H1 (cell line): ENCODE data around the gene ACP6. TPM values are rescaled to one million over a fixed set of nuclear protein-coding genes. Genes with fewer than 3 reads are reported as not detected.

Source experiments
- CTCF ChIA-PET: fragments of 300-600 bp; sonication (Branson Sonifier 250); formaldehyde crosslinking; loops from one replicate; lab custom pipeline; 2021; ENCODE audit not compliant: partially characterized antibody; lab: Charles Lee
- POLR2A ChIA-PET: fragments of 300-600 bp; sonication (Branson Sonifier 250); formaldehyde crosslinking; loops from one replicate; lab custom pipeline; 2021; ENCODE audit warnings: inconsistent platforms; ENCODE audit not compliant: partially characterized antibody; lab: Charles Lee
- DNase-seq, 2 experiments: peaks; one replicate each; pipeline versions ENCODE4 v3.0.0 to v3.0.0-alpha.2; 2010 to 2022; ENCODE audit warnings: low spot score in 2 of 2, low read depth in 1 of 2, mixed read lengths in 1 of 2
- FAIRE-seq: peaks from 2 replicates; lab custom pipeline; 2011; peaks lifted over from hg19 to GRCh38; lab: Jason Lieb, UNC
- H2AFZ ChIP-seq: 2 replicates; pipeline ENCODE4 v1.8.1; 2012; ENCODE audit warnings: low read length, inconsistent platforms
- H2AK5ac ChIP-seq: 2 replicates; pipeline ENCODE4 v1.6.1; 2013; ENCODE audit warnings: low read depth, low read length
- H2BK120ac ChIP-seq: replicated peaks from 2 replicates; pipeline ENCODE3; 2013; ENCODE audit warnings: low read depth, low read length, inconsistent platforms
- H2BK12ac ChIP-seq: 2 replicates; pipeline ENCODE4 v1.6.1; 2013; ENCODE audit warnings: low read depth, low read length
- H2BK15ac ChIP-seq: 2 replicates; pipeline ENCODE4 v1.6.1; 2013; ENCODE audit warnings: low read length
- H2BK20ac ChIP-seq: 2 replicates; pipeline ENCODE4 v1.6.1; 2013; ENCODE audit warnings: low read length
- H2BK5ac ChIP-seq: 2 replicates; pipeline ENCODE4 v1.6.1; 2013; ENCODE audit warnings: low read depth, low read length
- H3K14ac ChIP-seq: 2 replicates; pipeline ENCODE4 v1.6.1; 2013; ENCODE audit warnings: inconsistent platforms; ENCODE audit not compliant: insufficient read length
- H3K18ac ChIP-seq: 2 replicates; pipeline ENCODE4 v1.6.1; 2013; ENCODE audit warnings: low read length; ENCODE audit errors: extremely low read depth
- H3K23ac ChIP-seq: 2 replicates; pipeline ENCODE4 v1.6.1; 2013; ENCODE audit warnings: inconsistent platforms; ENCODE audit not compliant: insufficient read length
- H3K23me2 ChIP-seq: 2 replicates; pipeline ENCODE4 v1.6.1; 2013; ENCODE audit warnings: low read depth, low read length
- H3K27ac ChIP-seq: 2 replicates; pipeline ENCODE4 v1.6.1; 2011; ENCODE audit warnings: low read depth, low read length, inconsistent platforms
- H3K27me3 ChIP-seq, 4 experiments: replicated peaks in 1 of 4; 1 replicate in 1 of 4; 2 replicates in 3 of 4; pipeline versions ENCODE4 v1.6.1 to v1.8.1; 2011 to 2013; ENCODE audit warnings: low read length in 3 of 4, mild to moderate bottlenecking in 3 of 4, inconsistent platforms in 2 of 4, mixed read lengths in 2 of 4, moderate library complexity in 1 of 4; ENCODE audit not compliant: control insufficient read depth in 3 of 4, insufficient read depth in 3 of 4; ENCODE audit errors: extremely low read depth in 1 of 4
- H3K36me3 ChIP-seq, 4 experiments: 2 replicates each; pipeline versions ENCODE4 v1.6.1 to v1.8.1; 2011 to 2013; ENCODE audit warnings: mild to moderate bottlenecking in 4 of 4, low read length in 3 of 4, moderate library complexity in 2 of 4, control low read depth in 1 of 4, inconsistent platforms in 1 of 4; ENCODE audit not compliant: insufficient read depth in 4 of 4, control insufficient read depth in 2 of 4
- H3K4ac ChIP-seq: replicated peaks from 2 replicates; pipeline ENCODE3; 2013; ENCODE audit warnings: low read length, low read depth, mixed read lengths, inconsistent platforms; ENCODE audit not compliant: insufficient read length
- H3K4me1 ChIP-seq, 4 experiments: replicated peaks in 1 of 4; 1 replicate in 1 of 4; 2 replicates in 3 of 4; pipeline versions ENCODE4 v1.6.1 to v1.8.1; 2011 to 2013; ENCODE audit warnings: low read length in 3 of 4, inconsistent platforms in 2 of 4, mixed read lengths in 1 of 4; ENCODE audit not compliant: insufficient read depth in 4 of 4, control insufficient read depth in 3 of 4
- H3K4me2 ChIP-seq, 2 experiments: 2 replicates each; pipeline versions ENCODE4 v1.6.1 to v1.8.1; 2011 to 2013; ENCODE audit warnings: low read depth in 2 of 2, low read length in 2 of 2, control low read depth in 1 of 2, inconsistent platforms in 1 of 2, mild to moderate bottlenecking in 1 of 2; ENCODE audit not compliant: insufficient read depth in 1 of 2
- H3K4me3 ChIP-seq, 4 experiments: fragments of 200-600, 300-600 bp in 1 of 4; sonication (generic), shearing (Covaris generic), sonication (Bioruptor Twin) in 1 of 4; 2 replicates each; pipeline versions ENCODE4 v1.5.1 to v1.8.1; 2011 to 2016; ENCODE audit warnings: low read length in 4 of 4, low read depth in 3 of 4, control low read depth in 2 of 4, inconsistent platforms in 2 of 4, mild to moderate bottlenecking in 2 of 4, mixed read lengths in 1 of 4, moderate library complexity in 1 of 4; ENCODE audit not compliant: insufficient read depth in 2 of 4; ENCODE audit errors: extremely low read depth in 1 of 4
- H3K56ac ChIP-seq: replicated peaks from 2 replicates; pipeline ENCODE3; 2013; ENCODE audit warnings: low read depth, mild to moderate bottlenecking, mixed read lengths, low read length, inconsistent platforms; ENCODE audit not compliant: insufficient read length
- H3K79me1 ChIP-seq: 2 replicates; pipeline ENCODE4 v1.6.1; 2013; ENCODE audit warnings: low read depth, low read length, control low read depth
- H3K79me2 ChIP-seq, 2 experiments: 2 replicates each; pipeline versions ENCODE4 v1.6.1 to v1.8.1; 2012 to 2013; ENCODE audit warnings: low read length in 2 of 2, mild to moderate bottlenecking in 2 of 2, inconsistent platforms in 1 of 2; ENCODE audit not compliant: insufficient read depth in 2 of 2, control insufficient read depth in 1 of 2
- H3K9ac ChIP-seq, 4 experiments: replicated peaks in 1 of 4; 1 replicate in 1 of 4; 2 replicates in 3 of 4; pipeline versions ENCODE4 v1.6.1 to v1.8.1; 2011 to 2013; ENCODE audit warnings: low read depth in 3 of 4, low read length in 3 of 4, control low read depth in 2 of 4, mild to moderate bottlenecking in 2 of 4, moderate library complexity in 2 of 4, inconsistent platforms in 1 of 4; ENCODE audit errors: extremely low read depth in 1 of 4
- H3K9me3 ChIP-seq, 2 experiments: 2 replicates each; pipeline versions ENCODE4 v1.6.1 to v1.8.1; 2012 to 2013; ENCODE audit warnings: mild to moderate bottlenecking in 2 of 2, moderate library complexity in 2 of 2, control low read depth in 1 of 2, inconsistent platforms in 1 of 2, low read depth in 1 of 2, low read length in 1 of 2, mixed read lengths in 1 of 2; ENCODE audit not compliant: insufficient read depth in 2 of 2
- H4K20me1 ChIP-seq, 2 experiments: replicated peaks in 1 of 2; 2 replicates each; pipeline versions ENCODE3 to v1.8.1; 2011 to 2013; ENCODE audit warnings: inconsistent platforms in 2 of 2, low read length in 2 of 2, mild to moderate bottlenecking in 1 of 2; ENCODE audit not compliant: insufficient read depth in 2 of 2, control insufficient read depth in 1 of 2
- H4K5ac ChIP-seq: 2 replicates; pipeline ENCODE4 v1.6.1; 2013; ENCODE audit warnings: low read length, low read depth, mixed read lengths, inconsistent platforms; ENCODE audit not compliant: insufficient read length
- H4K8ac ChIP-seq: 2 replicates; pipeline ENCODE4 v1.8.0; 2013; ENCODE audit warnings: mild to moderate bottlenecking, moderate library complexity, low read length, inconsistent platforms; ENCODE audit not compliant: insufficient read depth; ENCODE audit errors: extremely low read depth
- H4K91ac ChIP-seq: replicated peaks from 2 replicates; pipeline ENCODE3; 2013; ENCODE audit warnings: low read length, mixed read lengths, inconsistent platforms; ENCODE audit not compliant: insufficient read length
- CEBPB ChIP-seq: IDR thresholded peaks from 2 replicates; pipeline ENCODE4 v1.6.1; 2012; ENCODE audit warnings: low read depth, low read length
- WGBS, 2 experiments: shearing (Covaris generic) in 1 of 2; methylation state at CpG; one replicate each; pipeline versions ENCODE4 v1.1.6 to v1.1.7; 2013 to 2015; ENCODE audit warnings: low lambda C conversion rate in 2 of 2, mixed read lengths in 2 of 2, inconsistent platforms in 1 of 2, low coverage in 1 of 2, missing lambda C conversion rate in 1 of 2; ENCODE audit not compliant: insufficient replicate concordance in 2 of 2, insufficient coverage in 1 of 2, insufficient read length in 1 of 2; ENCODE audit errors: extremely low coverage in 1 of 2, missing lambda C conversion rate in 1 of 2; 5-methylcytosine and 5-hydroxymethylcytosine counted together
- polyA plus RNA-seq, 7 experiments: library from polyadenylated mRNA; depleted of rRNA in 3 of 7; stranded (reverse) in 5 of 7; unstranded in 2 of 7; fragments of >200 nt in 5 of 7; fragments of 200-250 nt in 2 of 7; gene quantifications; 1 replicate in 5 of 7; 2 replicates in 1 of 7; 4 replicates in 1 of 7; pipeline versions ENCODE4 v1.2.1 to v1.2.3, GENCODE V29; 2011 to 2013; ENCODE audit warnings: missing spikeins in 2 of 7, mixed read lengths in 2 of 7
- total RNA-seq: library from RNA; stranded (reverse); fragmentation: NEBNext Ultra II Directional; extraction: Animal tissue kit (Norgen Biotek cat#: 25700); gene quantifications from 2 replicates; pipeline ENCODE4 v1.2.1, GENCODE V29; 2021

Gene ACP6
- total and polyA plus RNA-seq, 2 of the 8 experiments (the other 6 are each of a cell fraction or from before 2014, with no cell fraction given) = 11.4 to 17.7 TPM

GRCh38 chr1:147611586-147611985 lies 58.7 kb downstream of the ACP6 start:
- Histone ChIP-seq H3K4ac (no peak overlapping the region), H2BK12ac (0 out of 2 replicates have a peak overlapping the region, but pooled peaks have one; percentile 3), H4K8ac (peak overlapping the region; percentile 31; the same call in 1 of the 2 replicates), H3K36me3 (peaks cover 11 to 55% (median 40%) of the 10 kb centered on the region in 4 experiments; a peak in 7 of 8 replicates), H3K14ac (no peak overlapping the region), H3K56ac (no peak overlapping the region), H3K9me3 (no peaks in the 10 kb centered on the region), H3K27me3 (no peaks in the 10 kb centered on the region), H3K9ac (no peak overlapping the region), H3K23me2 (no peaks in the 10 kb centered on the region), H3K23ac (no peak overlapping the region), H3K79me1 (no peaks in the 10 kb centered on the region; the same call in 1 of the 2 replicates), H2AFZ (no peak overlapping the region), H3K79me2 (no peaks in the 10 kb centered on the region), H3K4me3 (no peak overlapping the region), H2BK120ac (no peak overlapping the region), H4K91ac (no peak overlapping the region), H3K18ac (no peak overlapping the region), H2BK5ac (peak overlapping the region; percentile 4; the same call in 1 of the 2 replicates), H3K4me1 (peaks cover 0 to 8% (median 0%) of the 10 kb centered on the region in 4 experiments; a peak in 2 of 7 replicates), H3K4me2 (no peak overlapping the region), H2BK15ac (no peak overlapping the region), H3K27ac (no peak overlapping the region), H4K20me1 (peaks cover 4 to 5% of the 10 kb centered on the region in 2 experiments), H2AK5ac (no peak overlapping the region), H2BK20ac (no peak overlapping the region), H4K5ac (no peak overlapping the region)
- ChIA-PET CTCF (interaction anchor here (0.7 to 3.1 kb wide), 15 partner anchors 8 to 211 kb away, joined by 3 to 16 read pairs (median 3); no protein-coding TSS in a partner anchor), POLR2A (interaction anchor here (0.5 to 2.8 kb wide), 5 partner anchors 11 to 158 kb away, joined by 3 to 15 read pairs (median 7); partner anchors contain the start of gene BCL9)
- 83% methylated on average over 8 of the region's 8 CpGs; no CpG with 5 or more reads in 1 of the 2 experiments for WGBS, 2 experiments
- no peak for DNase-seq
- FAIRE-seq = no peak
- no peak for TF ChIP-seq CEBPB
